ENCODE measurements around the gene HCFC1.

HCFC1 gene

GRCh38 chrX:153924149-153924861 is 47.3 kb downstream of the HCFC1 start:
- Histone ChIP-seq H3K27ac (no peak overlapping the region), H3K9me3 (no peaks in the 10 kb centered on the region), H3K36me3 (no peaks in the 10 kb centered on the region), H3K4me3 (no peak overlapping the region), H3K27me3 (no peaks in the 10 kb centered on the region), H3K4me1 (peaks cover 0 to 49% (median 27%) of the 10 kb centered on the region in 4 donors)
- peak; percentile 39 to 74 for DNase-seq
- TF ChIP-seq, protein P1, sequence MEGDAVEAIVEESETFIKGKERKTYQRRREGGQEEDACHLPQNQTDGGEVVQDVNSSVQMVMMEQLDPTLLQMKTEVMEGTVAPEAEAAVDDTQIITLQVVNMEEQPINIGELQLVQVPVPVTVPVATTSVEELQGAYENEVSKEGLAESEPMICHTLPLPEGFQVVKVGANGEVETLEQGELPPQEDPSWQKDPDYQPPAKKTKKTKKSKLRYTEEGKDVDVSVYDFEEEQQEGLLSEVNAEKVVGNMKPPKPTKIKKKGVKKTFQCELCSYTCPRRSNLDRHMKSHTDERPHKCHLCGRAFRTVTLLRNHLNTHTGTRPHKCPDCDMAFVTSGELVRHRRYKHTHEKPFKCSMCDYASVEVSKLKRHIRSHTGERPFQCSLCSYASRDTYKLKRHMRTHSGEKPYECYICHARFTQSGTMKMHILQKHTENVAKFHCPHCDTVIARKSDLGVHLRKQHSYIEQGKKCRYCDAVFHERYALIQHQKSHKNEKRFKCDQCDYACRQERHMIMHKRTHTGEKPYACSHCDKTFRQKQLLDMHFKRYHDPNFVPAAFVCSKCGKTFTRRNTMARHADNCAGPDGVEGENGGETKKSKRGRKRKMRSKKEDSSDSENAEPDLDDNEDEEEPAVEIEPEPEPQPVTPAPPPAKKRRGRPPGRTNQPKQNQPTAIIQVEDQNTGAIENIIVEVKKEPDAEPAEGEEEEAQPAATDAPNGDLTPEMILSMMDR (IDR thresholded peaks at IDR 0.05) = peak; percentile 14 to 30
- intact Hi-C loops (cut with DNase I; ENCODE audit: low total_unique reads) = no loop called here

- Histone ChIP-seq H3K9me3 (no peaks in the 10 kb centered on the region), H3K36me3 (no peaks in the 10 kb centered on the region), H3K27me3 (no peaks in the 10 kb centered on the region), H3K4me1 (peaks cover 0 to 40% (median 21%) of the 10 kb centered on the region in 4 donors), H3K4me3 (no peak overlapping the region), H3K27ac (no peak overlapping the region)
- TF ChIP-seq, protein P1 (IDR thresholded peaks at IDR 0.05) = peak; percentile 34 to 38
- intact Hi-C loops (cut with DNase I; ENCODE audit: low total_unique reads) = no loop called here
- DNase-seq = peak; percentile 80 to 83
Measured at GRCh38 chrX:153922932-153923857, 48.4 kb downstream of the HCFC1 start.

- no peak for DNase-seq
- H3K4me1 ChIP-seq = peaks cover 0 to 33% (median 17%) of the 10 kb centered on the region in 4 donors
- H3K36me3 ChIP-seq = no peaks in the 10 kb centered on the region
- TF ChIP-seq, protein P1 (IDR thresholded peaks at IDR 0.05) = no peak
- H3K27ac ChIP-seq = no peak overlapping the region
- no peak overlapping the region for H3K4me3 ChIP-seq
- intact Hi-C loops (cut with DNase I; ENCODE audit: low total_unique reads) = no loop called here
- no peaks in the 10 kb centered on the region for H3K9me3 ChIP-seq
- H3K27me3 ChIP-seq = no peaks in the 10 kb centered on the region
Measured at GRCh38 chrX:153921511-153922446, 49.8 kb downstream of the HCFC1 start.

DNA sequence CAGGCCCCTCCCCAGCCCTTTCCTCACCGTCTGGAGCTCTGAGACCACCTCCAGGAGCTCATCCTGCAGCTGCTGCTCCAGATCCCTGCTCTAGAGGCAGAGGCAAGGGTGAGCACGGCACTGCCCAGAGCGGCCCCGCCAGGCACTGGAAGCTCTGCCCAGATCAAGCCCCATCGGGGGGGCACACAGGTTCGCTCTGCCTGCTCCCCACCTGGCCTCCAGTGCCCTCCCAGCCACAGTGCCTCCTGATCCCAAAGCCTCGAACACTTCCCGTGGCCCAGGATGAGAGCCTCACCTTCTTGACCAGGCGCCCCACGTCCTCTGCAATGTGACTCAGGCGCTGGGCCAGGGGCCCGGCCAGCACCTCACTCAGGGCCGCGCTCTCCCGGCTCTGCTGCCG is 50.5 kb downstream of the HCFC1 start:
- no peaks in the 10 kb centered on the region for H3K36me3 ChIP-seq
- H3K4me3 ChIP-seq = no peak overlapping the region
- no peaks in the 10 kb centered on the region for H3K9me3 ChIP-seq
- DNase-seq = no peak
- peaks cover 0 to 26% (median 11%) of the 10 kb centered on the region in 4 donors for H3K4me1 ChIP-seq
- TF ChIP-seq, protein P1 (IDR thresholded peaks at IDR 0.05) = no peak
- intact Hi-C loops (cut with DNase I; ENCODE audit: low total_unique reads) = no loop called here
- no peak overlapping the region for H3K27ac ChIP-seq
- H3K27me3 ChIP-seq = no peaks in the 10 kb centered on the region

DNA sequence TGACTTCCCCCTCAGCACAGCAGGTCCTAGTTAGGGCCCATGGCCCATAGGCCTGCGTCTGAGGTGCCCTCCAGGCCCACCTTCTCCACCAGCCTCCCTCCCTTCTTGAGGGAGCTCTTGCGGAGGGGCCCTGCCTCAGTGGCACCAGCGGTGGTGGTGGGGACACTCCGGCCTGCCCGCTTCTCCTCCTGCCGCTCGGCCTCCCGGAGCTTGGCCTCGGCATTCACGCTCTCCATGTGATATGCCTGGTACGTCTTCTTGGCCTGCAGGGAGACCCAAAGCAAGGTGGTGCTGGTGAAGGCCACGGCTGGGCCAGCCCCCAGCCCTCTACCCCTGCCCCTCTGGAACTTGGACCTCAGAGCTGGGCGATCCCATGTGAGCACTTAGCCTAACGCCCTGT is 51.1 kb downstream of the HCFC1 start:
- TF ChIP-seq, protein P1 (IDR thresholded peaks at IDR 0.05) = no peak
- no peak for DNase-seq
- intact Hi-C loops (cut with DNase I; ENCODE audit: low total_unique reads) = no loop called here
- H3K36me3 ChIP-seq = no peaks in the 10 kb centered on the region
- no peaks in the 10 kb centered on the region for H3K9me3 ChIP-seq
- H3K27me3 ChIP-seq = no peaks in the 10 kb centered on the region
- peaks cover 0 to 21% (median 10%) of the 10 kb centered on the region in 4 donors for H3K4me1 ChIP-seq
- H3K27ac ChIP-seq = no peak overlapping the region
- no peak overlapping the region for H3K4me3 ChIP-seq

All from tibial artery (tissue), 4 donors.